Natural killer cell (primary cell): ENCODE data around the gene CPEB2. TPM values are rescaled to one million over a fixed set of nuclear protein-coding genes. Genes with fewer than 3 reads are reported as not detected.

Source experiments
- ATAC-seq, 3 donors: fragments of 150-1000 bp in 2 of 3; fragments of 200-7000 bp in 1 of 3; cut with Tn5 transposase; 1 replicate in 1 of 3; 2 replicates in 2 of 3; pipeline ENCODE4 v1.10.0; 2021; ENCODE audit warnings: mild to moderate bottlenecking in 2 of 3, moderate library complexity in 2 of 3
- DNase-seq, 2 donors: peaks; one replicate each; pipeline versions ENCODE4 v3.0.0 to v3.0.0-alpha.2; 2013 to 2021; ENCODE audit warnings: mixed read lengths in 1 of 2
- H3K27ac ChIP-seq: one replicate; pipeline ENCODE4 v1.5.1; 2013; ENCODE audit warnings: mild to moderate bottlenecking, low read length
- H3K27me3 ChIP-seq: one replicate; pipeline ENCODE4 v1.6.1; 2013; ENCODE audit warnings: low read length; ENCODE audit not compliant: control insufficient read depth, insufficient read depth
- H3K36me3 ChIP-seq: one replicate; pipeline ENCODE4 v1.6.1; 2013; ENCODE audit warnings: low read length; ENCODE audit not compliant: control insufficient read depth, insufficient read depth
- H3K4me1 ChIP-seq: one replicate; pipeline ENCODE4 v1.6.1; 2013; ENCODE audit warnings: low read length; ENCODE audit not compliant: control insufficient read depth, insufficient read depth
- H3K4me3 ChIP-seq: one replicate; pipeline ENCODE4 v1.5.1; 2013; ENCODE audit warnings: low read length
- H3K9me3 ChIP-seq: one replicate; pipeline ENCODE4 v1.6.1; 2013; ENCODE audit warnings: low read length; ENCODE audit not compliant: control insufficient read depth, insufficient read depth
- H3K27ac Mint-ChIP-seq, 2 donors: one replicate each; pipeline ENCODE4 v1.8.0; 2022; ENCODE audit warnings: mild to moderate bottlenecking in 2 of 2, mixed read lengths in 2 of 2, moderate library complexity in 1 of 2
- H3K27me3 Mint-ChIP-seq, 2 donors: one replicate each; pipeline ENCODE4 v1.8.0; 2022; ENCODE audit warnings: low read depth in 2 of 2, mixed read lengths in 2 of 2
- H3K36me3 Mint-ChIP-seq: one replicate; pipeline ENCODE4 v1.8.0; 2022; ENCODE audit warnings: mixed read lengths
- H3K4me1 Mint-ChIP-seq, 2 donors: one replicate each; pipeline ENCODE4 v1.8.0; 2022; ENCODE audit warnings: mixed read lengths in 2 of 2
- H3K4me3 Mint-ChIP-seq: one replicate; pipeline ENCODE4 v1.8.0; 2022; ENCODE audit warnings: mild to moderate bottlenecking, moderate library complexity, mixed read lengths
- H3K9me3 Mint-ChIP-seq, 2 donors: one replicate each; pipeline ENCODE4 v1.8.0; 2022; ENCODE audit warnings: mixed read lengths in 2 of 2
- CTCF ChIP-seq: fragments of 200-600 bp; IDR thresholded peaks from one replicate; pipeline ENCODE4 v1.8.0; 2022; ENCODE audit warnings: antibody characterized with exemption
- WGBS: methylation state at CpG from one replicate; pipeline ENCODE4 v1.1.7; 2013; ENCODE audit warnings: missing lambda C conversion rate; ENCODE audit not compliant: insufficient coverage; 5-methylcytosine and 5-hydroxymethylcytosine counted together
- intact Hi-C: fragments of 100-400 bp; cut with micrococcal nuclease; formaldehyde crosslinking; loops from one replicate; pipeline ENCODE4 v1.14.2; 2022
- total RNA-seq, 4 donors: library from RNA; stranded (reverse); fragments of 120-200 nt in 1 of 4; gene quantifications; one replicate each; pipeline versions ENCODE4 v1.2.3 to v1.2.4, GENCODE V29; 2013 to 2022

CPEB2 gene
- total RNA-seq, 3 donors from 2014 or later (not counting 1 experiment from before 2014, with no cell fraction given): 24.7 to 32.5 (median 29.0) TPM

- Mint-ChIP-seq H3K4me1 (peaks cover 39 to 51% of the 10 kb centered on the region in 2 donors), H3K36me3 (peaks cover 8% of the 10 kb centered on the region), H3K27ac (peak overlapping the region in 1 of 2 donors; percentile 42), H3K27me3 (no peaks in the 10 kb centered on the region), H3K4me3 (no peak overlapping the region), H3K9me3 (no peaks in the 10 kb centered on the region)
- Histone ChIP-seq H3K27ac (no peak overlapping the region), H3K9me3 (no peaks in the 10 kb centered on the region), H3K4me1 (no peaks in the 10 kb centered on the region), H3K36me3 (peaks cover 19% of the 10 kb centered on the region), H3K4me3 (no peak overlapping the region), H3K27me3 (no peaks in the 10 kb centered on the region)
- DNase-seq: no peak
- intact Hi-C loops: no loop called here
- no peak for TF ChIP-seq CTCF
- WGBS: 44% methylated on average over 2 of the region's 2 CpGs
- ATAC-seq: no peak
Measured at GRCh38 chr4:15021311-15021710, 19.0 kb downstream of the CPEB2 start.

GRCh38 chr4:15021946-15022345 lies 19.7 kb downstream of the CPEB2 start:
- intact Hi-C loops: no loop called here
- DNase-seq: no peak
- Histone ChIP-seq H3K36me3 (peaks cover 16% of the 10 kb centered on the region), H3K27me3 (no peaks in the 10 kb centered on the region), H3K9me3 (no peaks in the 10 kb centered on the region), H3K4me3 (no peak overlapping the region), H3K27ac (no peak overlapping the region), H3K4me1 (no peaks in the 10 kb centered on the region)
- WGBS: 68% methylated on average over 2 of the region's 2 CpGs
- no peak overlapping the region for H3K4me3 Mint-ChIP-seq
- no peak for ATAC-seq
- peaks cover 8% of the 10 kb centered on the region for H3K36me3 Mint-ChIP-seq
- H3K27ac Mint-ChIP-seq: peak overlapping the region; percentile 32 to 42
- no peaks in the 10 kb centered on the region for H3K9me3 Mint-ChIP-seq
- H3K27me3 Mint-ChIP-seq: no peaks in the 10 kb centered on the region
- H3K4me1 Mint-ChIP-seq: peaks cover 39 to 49% of the 10 kb centered on the region in 2 donors
- no peak for TF ChIP-seq CTCF

GRCh38 chr4:15024386-15024785 lies 22.1 kb downstream of the CPEB2 start:
- no peaks in the 10 kb centered on the region for H3K9me3 Mint-ChIP-seq
- Histone ChIP-seq H3K36me3 (peaks cover 6% of the 10 kb centered on the region), H3K9me3 (no peaks in the 10 kb centered on the region), H3K27me3 (no peaks in the 10 kb centered on the region), H3K4me1 (no peaks in the 10 kb centered on the region), H3K27ac (no peak overlapping the region), H3K4me3 (no peak overlapping the region)
- H3K27me3 Mint-ChIP-seq: no peaks in the 10 kb centered on the region
- H3K27ac Mint-ChIP-seq: no peak overlapping the region
- no peak for TF ChIP-seq CTCF
- ATAC-seq: no peak
- H3K4me1 Mint-ChIP-seq: peaks cover 53 to 57% of the 10 kb centered on the region in 2 donors
- peaks cover 8% of the 10 kb centered on the region for H3K36me3 Mint-ChIP-seq
- no peak overlapping the region for H3K4me3 Mint-ChIP-seq
- intact Hi-C loops: no loop called here
- WGBS: no CpG with 5 or more reads among the region's 1 CpG
- no peak for DNase-seq

GRCh38 chr4:15025693-15026092 lies 23.4 kb downstream of the CPEB2 start:
- Mint-ChIP-seq H3K27me3 (no peaks in the 10 kb centered on the region), H3K4me1 (peaks cover 43 to 47% of the 10 kb centered on the region in 2 donors), H3K36me3 (peaks cover 8% of the 10 kb centered on the region), H3K27ac (no peak overlapping the region), H3K9me3 (no peaks in the 10 kb centered on the region), H3K4me3 (no peak overlapping the region)
- DNase-seq (no peak), ATAC-seq (no peak)
- intact Hi-C loops: no loop called here
- H3K4me3 ChIP-seq: no peak overlapping the region
- H3K27ac ChIP-seq: no peak overlapping the region
- H3K36me3 ChIP-seq: peaks cover 3% of the 10 kb centered on the region
- TF ChIP-seq CTCF: no peak
- H3K27me3 ChIP-seq: no peaks in the 10 kb centered on the region
- WGBS: 96% methylated on average over 4 of the region's 5 CpGs
- H3K4me1 ChIP-seq: no peaks in the 10 kb centered on the region
- no peaks in the 10 kb centered on the region for H3K9me3 ChIP-seq
